ENCODE results near the gene CYSLTR2.

DNA sequence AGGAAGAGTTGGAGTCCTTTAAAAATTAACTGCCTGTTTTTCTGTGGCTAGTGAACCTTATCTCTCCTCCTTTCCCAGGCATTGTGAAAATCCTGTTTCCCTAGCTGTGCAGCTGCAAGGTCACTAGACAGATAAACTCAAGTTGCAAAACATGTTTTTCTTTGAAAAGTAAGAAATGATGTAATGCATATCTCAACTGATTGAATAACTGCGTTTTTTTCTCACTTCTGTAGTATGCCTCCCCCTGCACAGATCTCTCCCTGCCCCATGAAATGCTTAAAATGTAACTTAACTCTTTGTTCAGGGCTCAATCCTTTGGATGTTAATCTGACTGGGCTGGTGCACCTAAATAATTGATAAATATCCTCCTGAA is 27.7 kb upstream of the CYSLTR2 start:
- TF ChIP-seq, protein P1, sequence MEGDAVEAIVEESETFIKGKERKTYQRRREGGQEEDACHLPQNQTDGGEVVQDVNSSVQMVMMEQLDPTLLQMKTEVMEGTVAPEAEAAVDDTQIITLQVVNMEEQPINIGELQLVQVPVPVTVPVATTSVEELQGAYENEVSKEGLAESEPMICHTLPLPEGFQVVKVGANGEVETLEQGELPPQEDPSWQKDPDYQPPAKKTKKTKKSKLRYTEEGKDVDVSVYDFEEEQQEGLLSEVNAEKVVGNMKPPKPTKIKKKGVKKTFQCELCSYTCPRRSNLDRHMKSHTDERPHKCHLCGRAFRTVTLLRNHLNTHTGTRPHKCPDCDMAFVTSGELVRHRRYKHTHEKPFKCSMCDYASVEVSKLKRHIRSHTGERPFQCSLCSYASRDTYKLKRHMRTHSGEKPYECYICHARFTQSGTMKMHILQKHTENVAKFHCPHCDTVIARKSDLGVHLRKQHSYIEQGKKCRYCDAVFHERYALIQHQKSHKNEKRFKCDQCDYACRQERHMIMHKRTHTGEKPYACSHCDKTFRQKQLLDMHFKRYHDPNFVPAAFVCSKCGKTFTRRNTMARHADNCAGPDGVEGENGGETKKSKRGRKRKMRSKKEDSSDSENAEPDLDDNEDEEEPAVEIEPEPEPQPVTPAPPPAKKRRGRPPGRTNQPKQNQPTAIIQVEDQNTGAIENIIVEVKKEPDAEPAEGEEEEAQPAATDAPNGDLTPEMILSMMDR (IDR thresholded peaks at IDR 0.05) = no peak
- TF ChIP-seq POLR2A (IDR thresholded peaks at IDR 0.05) = no peak
